PFSK-1 (cell line): ENCODE measurements around the gene INPP5F.

ENCODE experiments used
- POLR2AphosphoS5 ChIP-seq: IDR thresholded peaks from 2 replicates; pipeline ENCODE4 v1.6.1; 2012; ENCODE audit warnings: low read depth, mild to moderate bottlenecking, control low read depth, low read length, moderate library complexity
- TAF1 ChIP-seq: IDR thresholded peaks from 2 replicates; pipeline ENCODE4 v1.6.1; 2012; ENCODE audit warnings: low read length, control low read depth, borderline replicate concordance; ENCODE audit not compliant: insufficient read depth
- TF ChIP-seq, protein P1 (sequence below), 2 experiments: IDR thresholded peaks; 2 replicates each; pipeline versions ENCODE4 v1.6.1 to v1.8.0; 2011 to 2012; ENCODE audit warnings: low read depth in 2 of 2, low read length in 2 of 2, control low read depth in 1 of 2, inconsistent platforms in 1 of 2, mild to moderate bottlenecking in 1 of 2, moderate library complexity in 1 of 2; ENCODE audit not compliant: insufficient read depth in 1 of 2

DNA sequence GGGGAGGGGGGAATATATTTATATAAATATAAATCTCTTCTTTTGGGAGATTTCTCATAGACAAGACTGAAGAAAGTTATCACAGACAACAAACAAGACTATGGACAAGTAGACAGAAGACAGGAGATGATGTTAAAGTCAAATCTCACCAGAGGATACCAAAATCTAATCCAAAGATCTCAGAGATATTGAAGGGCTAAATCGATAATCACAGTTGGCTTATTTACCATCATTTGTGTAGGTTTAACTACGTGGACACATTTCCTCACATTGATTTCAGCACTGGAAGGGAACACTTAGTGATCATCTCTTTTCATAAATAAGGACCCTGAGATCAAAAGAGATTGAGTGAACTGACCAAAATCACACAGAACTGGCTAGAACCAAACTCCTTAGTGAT lies 2.7 kb upstream of the INPP5F start:
- TF ChIP-seq TAF1, result no peak
- TF ChIP-seq, protein P1, sequence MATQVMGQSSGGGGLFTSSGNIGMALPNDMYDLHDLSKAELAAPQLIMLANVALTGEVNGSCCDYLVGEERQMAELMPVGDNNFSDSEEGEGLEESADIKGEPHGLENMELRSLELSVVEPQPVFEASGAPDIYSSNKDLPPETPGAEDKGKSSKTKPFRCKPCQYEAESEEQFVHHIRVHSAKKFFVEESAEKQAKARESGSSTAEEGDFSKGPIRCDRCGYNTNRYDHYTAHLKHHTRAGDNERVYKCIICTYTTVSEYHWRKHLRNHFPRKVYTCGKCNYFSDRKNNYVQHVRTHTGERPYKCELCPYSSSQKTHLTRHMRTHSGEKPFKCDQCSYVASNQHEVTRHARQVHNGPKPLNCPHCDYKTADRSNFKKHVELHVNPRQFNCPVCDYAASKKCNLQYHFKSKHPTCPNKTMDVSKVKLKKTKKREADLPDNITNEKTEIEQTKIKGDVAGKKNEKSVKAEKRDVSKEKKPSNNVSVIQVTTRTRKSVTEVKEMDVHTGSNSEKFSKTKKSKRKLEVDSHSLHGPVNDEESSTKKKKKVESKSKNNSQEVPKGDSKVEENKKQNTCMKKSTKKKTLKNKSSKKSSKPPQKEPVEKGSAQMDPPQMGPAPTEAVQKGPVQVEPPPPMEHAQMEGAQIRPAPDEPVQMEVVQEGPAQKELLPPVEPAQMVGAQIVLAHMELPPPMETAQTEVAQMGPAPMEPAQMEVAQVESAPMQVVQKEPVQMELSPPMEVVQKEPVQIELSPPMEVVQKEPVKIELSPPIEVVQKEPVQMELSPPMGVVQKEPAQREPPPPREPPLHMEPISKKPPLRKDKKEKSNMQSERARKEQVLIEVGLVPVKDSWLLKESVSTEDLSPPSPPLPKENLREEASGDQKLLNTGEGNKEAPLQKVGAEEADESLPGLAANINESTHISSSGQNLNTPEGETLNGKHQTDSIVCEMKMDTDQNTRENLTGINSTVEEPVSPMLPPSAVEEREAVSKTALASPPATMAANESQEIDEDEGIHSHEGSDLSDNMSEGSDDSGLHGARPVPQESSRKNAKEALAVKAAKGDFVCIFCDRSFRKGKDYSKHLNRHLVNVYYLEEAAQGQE (IDR thresholded peaks at IDR 0.05; ENCODE audit: insufficient read depth in 1 of 2, low read depth in 2 of 2, low read length in 2 of 2), result no peak
- no peak for TF ChIP-seq POLR2AphosphoS5
